H9 (cell line): ENCODE measurements around the gene TPD52L2. TPM values are rescaled to one million over a fixed set of nuclear protein-coding genes. Genes with fewer than 3 reads are reported as not detected.

ENCODE experiments used
- DNase-seq: peaks from one replicate; pipeline ENCODE4 v3.0.0-alpha.2; 2017
- H2AFZ ChIP-seq: one replicate; pipeline ENCODE4 v1.6.1; 2013; ENCODE audit warnings: mild to moderate bottlenecking, low read length, control low read depth, moderate library complexity
- H2AK5ac ChIP-seq: 2 replicates; pipeline ENCODE4 v1.6.1; 2013; ENCODE audit warnings: low read length, control low read depth, mixed read lengths; ENCODE audit not compliant: insufficient read length
- H2BK120ac ChIP-seq: one replicate; pipeline ENCODE4 v1.6.1; 2013; ENCODE audit warnings: low read depth, mild to moderate bottlenecking, low read length, control low read depth, inconsistent platforms; ENCODE audit not compliant: poor library complexity, severe bottlenecking
- H2BK12ac ChIP-seq: 2 replicates; pipeline ENCODE4 v1.6.1; 2013; ENCODE audit warnings: low read length, control low read depth, mixed read lengths, low read depth; ENCODE audit not compliant: insufficient read length
- H2BK15ac ChIP-seq: 2 replicates; pipeline ENCODE4 v1.6.1; 2013; ENCODE audit warnings: low read depth, low read length, control low read depth
- H2BK20ac ChIP-seq: one replicate; pipeline ENCODE4 v1.6.1; 2013; ENCODE audit warnings: low read depth, mild to moderate bottlenecking, low read length, control low read depth, inconsistent platforms; ENCODE audit not compliant: poor library complexity, severe bottlenecking
- H2BK5ac ChIP-seq: 2 replicates; pipeline ENCODE4 v1.6.1; 2013; ENCODE audit warnings: low read length, control low read depth, mixed read lengths; ENCODE audit not compliant: insufficient read length
- H3K14ac ChIP-seq: 2 replicates; pipeline ENCODE4 v1.6.1; 2013; ENCODE audit warnings: low read length, control low read depth; ENCODE audit not compliant: insufficient read depth
- H3K18ac ChIP-seq: 2 replicates; pipeline ENCODE4 v1.6.1; 2013; ENCODE audit warnings: low read depth, mild to moderate bottlenecking, mixed read lengths, low read length, control low read depth; ENCODE audit not compliant: insufficient read length
- H3K23ac ChIP-seq: 2 replicates; pipeline ENCODE4 v1.6.1; 2013; ENCODE audit warnings: low read length, control low read depth, mixed read lengths, low read depth; ENCODE audit not compliant: insufficient read length
- H3K23me2 ChIP-seq: 2 replicates; pipeline ENCODE4 v1.6.1; 2013; ENCODE audit warnings: low read depth, mild to moderate bottlenecking, mixed read lengths, low read length, control low read depth; ENCODE audit not compliant: insufficient read length, poor library complexity, severe bottlenecking
- H3K27ac ChIP-seq: 2 replicates; pipeline ENCODE4 v1.5.1; 2013; ENCODE audit warnings: low read length, control low read depth, mixed read lengths, low read depth; ENCODE audit not compliant: insufficient read length
- H3K27me3 ChIP-seq: 2 replicates; pipeline ENCODE4 v1.6.1; 2013; ENCODE audit warnings: low read length, control low read depth, inconsistent platforms; ENCODE audit not compliant: insufficient read depth
- H3K4ac ChIP-seq: 2 replicates; pipeline ENCODE4 v1.6.1; 2013; ENCODE audit warnings: low read depth, mild to moderate bottlenecking, control low read depth, inconsistent platforms, low read length, moderate library complexity
- H3K4me1 ChIP-seq: 2 replicates; pipeline ENCODE4 v1.6.1; 2013; ENCODE audit warnings: low read length, control low read depth, inconsistent platforms; ENCODE audit not compliant: insufficient read depth
- H3K4me2 ChIP-seq: 2 replicates; pipeline ENCODE4 v1.6.1; 2013; ENCODE audit warnings: low read length, control low read depth, mixed read lengths; ENCODE audit not compliant: insufficient read length, insufficient read depth
- H3K56ac ChIP-seq: 2 replicates; pipeline ENCODE4 v1.6.1; 2013; ENCODE audit warnings: low read depth, mild to moderate bottlenecking, mixed read lengths, low read length, control low read depth; ENCODE audit not compliant: insufficient read length
- H3K79me1 ChIP-seq: 2 replicates; pipeline ENCODE4 v1.6.1; 2013; ENCODE audit warnings: low read depth, mild to moderate bottlenecking, moderate library complexity, low read length, control low read depth, inconsistent platforms; ENCODE audit not compliant: insufficient read depth, poor library complexity, severe bottlenecking
- H3K79me2 ChIP-seq: 2 replicates; pipeline ENCODE4 v1.6.1; 2013; ENCODE audit warnings: low read length, control low read depth, inconsistent platforms; ENCODE audit not compliant: insufficient read depth
- H3K9ac ChIP-seq: 2 replicates; pipeline ENCODE4 v1.6.1; 2013; ENCODE audit warnings: low read length, control low read depth, mixed read lengths; ENCODE audit not compliant: insufficient read length; ENCODE audit errors: extremely low read depth
- H3K9me3 ChIP-seq: one replicate; pipeline ENCODE4 v1.6.1; 2013; ENCODE audit warnings: low read depth, low read length, inconsistent platforms; ENCODE audit not compliant: control insufficient read depth
- H3T11ph ChIP-seq: one replicate; pipeline ENCODE4 v1.6.1; 2013; ENCODE audit warnings: mild to moderate bottlenecking, low read length, control low read depth, inconsistent platforms
- H4K20me1 ChIP-seq: one replicate; pipeline ENCODE4 v1.6.1; 2013; ENCODE audit not compliant: control insufficient read depth, insufficient read length, insufficient read depth
- H4K5ac ChIP-seq: 2 replicates; pipeline ENCODE4 v1.6.1; 2013; ENCODE audit warnings: low read depth, mild to moderate bottlenecking, mixed read lengths, low read length, control low read depth; ENCODE audit not compliant: insufficient read length
- H4K8ac ChIP-seq: replicated peaks from 2 replicates; pipeline ENCODE4 v1.6.1; 2013; ENCODE audit warnings: low read length, control low read depth, mixed read lengths, low read depth; ENCODE audit not compliant: insufficient read length
- H4K91ac ChIP-seq: 2 replicates; pipeline ENCODE4 v1.6.1; 2013; ENCODE audit warnings: low read depth, mild to moderate bottlenecking, moderate library complexity, mixed read lengths, low read length, control low read depth; ENCODE audit not compliant: insufficient read length
- H3K27ac Mint-ChIP-seq, 3 experiments: 2 replicates in 2 of 3; 3 replicates in 1 of 3; pipeline ENCODE4 v1.8.0; 2020 to 2021; ENCODE audit warnings: mixed read lengths in 3 of 3, mild to moderate bottlenecking in 1 of 3, moderate library complexity in 1 of 3
- H3K27me3 Mint-ChIP-seq: 2 replicates; pipeline ENCODE4 v1.8.0; 2021; ENCODE audit warnings: low read depth, mild to moderate bottlenecking, moderate library complexity, mixed read lengths
- H3K36me3 Mint-ChIP-seq, 3 experiments: 2 replicates in 2 of 3; 3 replicates in 1 of 3; pipeline ENCODE4 v1.8.0; 2020 to 2021; ENCODE audit warnings: low read depth in 3 of 3, mixed read lengths in 3 of 3; ENCODE audit not compliant: insufficient read depth in 1 of 3
- H3K4me1 Mint-ChIP-seq, 2 experiments: 2 replicates each; pipeline ENCODE4 v1.8.0; 2020; ENCODE audit warnings: mixed read lengths in 2 of 2
- H3K4me3 Mint-ChIP-seq, 2 experiments: 2 replicates in 1 of 2; 3 replicates in 1 of 2; pipeline ENCODE4 v1.8.0; 2020 to 2021; ENCODE audit warnings: mild to moderate bottlenecking in 2 of 2, mixed read lengths in 2 of 2, moderate library complexity in 1 of 2
- H3K9me3 Mint-ChIP-seq, 2 experiments: 2 replicates in 1 of 2; 3 replicates in 1 of 2; pipeline ENCODE4 v1.8.0; 2020; ENCODE audit warnings: mild to moderate bottlenecking in 2 of 2, mixed read lengths in 2 of 2, moderate library complexity in 1 of 2
- CTCF ChIP-seq: fragments of 200-600 bp; sonication (generic); conservative IDR thresholded peaks from 3 replicates; pipeline ENCODE4 v1.8.0; 2021; ENCODE audit warnings: antibody characterized with exemption, mild to moderate bottlenecking
- WGBS: extraction: QIAGEN DNeasy Blood & Tissue Kit; methylation state at CpG from one replicate; pipeline ENCODE4 v1.1.7; 2013; ENCODE audit warnings: missing lambda C conversion rate, low lambda C conversion rate, mixed read lengths; ENCODE audit not compliant: insufficient read length; ENCODE audit errors: extremely low coverage; 5-methylcytosine and 5-hydroxymethylcytosine counted together
- total RNA-seq: library from RNA; stranded (reverse); gene quantifications from 2 replicates; pipeline ENCODE4 v1.2.1, GENCODE V29; 2021

The TPD52L2 gene
- total RNA-seq, 1 experiment from 2014 or later = 94.1 TPM

DNA sequence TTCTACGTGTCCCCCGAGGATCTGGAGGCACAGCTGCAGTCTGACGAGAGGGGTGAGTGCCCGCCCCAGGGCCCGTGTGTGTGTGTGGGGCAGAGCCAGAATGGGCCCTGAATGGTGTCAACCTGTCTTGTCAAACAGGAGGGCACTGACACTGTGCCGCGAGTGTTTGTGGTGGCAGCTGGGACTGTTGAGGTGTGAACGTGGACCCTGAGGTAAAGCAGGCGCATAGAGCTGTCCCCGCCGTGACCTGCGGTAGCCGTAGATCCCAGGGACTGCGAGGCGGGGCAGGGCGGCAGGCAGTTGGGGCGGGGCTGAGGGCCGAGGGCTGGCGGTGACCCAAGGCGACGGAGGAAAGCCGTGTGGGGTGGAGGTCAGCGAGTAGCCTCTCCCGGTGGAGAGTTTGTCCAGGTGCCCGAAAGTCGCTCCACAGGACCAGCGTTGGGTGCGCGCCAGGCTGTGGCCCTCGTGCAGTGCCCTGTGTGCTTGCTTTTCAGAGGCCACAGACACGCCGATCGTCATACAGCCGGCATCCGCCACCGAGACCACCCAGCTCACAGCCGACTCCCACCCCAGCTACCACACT lies 66.0 kb downstream of the TPD52L2 start:
- H3K4me1 Mint-ChIP-seq = no peaks in the 10 kb centered on the region
- H2BK15ac ChIP-seq = no peak overlapping the region
- H3K23me2 ChIP-seq = no peaks in the 10 kb centered on the region
- no peak overlapping the region for H3T11ph ChIP-seq
- H3K56ac ChIP-seq = no peak overlapping the region
- H3K27ac Mint-ChIP-seq = no peak overlapping the region
- no peak overlapping the region for H3K14ac ChIP-seq
- no peak overlapping the region for H2BK120ac ChIP-seq
- H2BK12ac ChIP-seq = no peak overlapping the region
- H3K23ac ChIP-seq = no peak overlapping the region
- no peak for DNase-seq
- H2AFZ ChIP-seq = no peak overlapping the region
- no peak overlapping the region for H3K4ac ChIP-seq
- H3K79me2 ChIP-seq = 0 out of 2 replicates have a peak, but pooled peaks cover 4% of the 10 kb centered on the region
- no peak overlapping the region for H3K4me2 ChIP-seq
- H2BK5ac ChIP-seq = no peak overlapping the region
- no peaks in the 10 kb centered on the region for H3K9me3 Mint-ChIP-seq
- H3K27ac ChIP-seq = no peak overlapping the region
- peaks cover 35 to 69% (median 68%) of the 10 kb centered on the region in 3 experiments for H3K36me3 Mint-ChIP-seq
- H2BK20ac ChIP-seq = no peak overlapping the region
- no peaks in the 10 kb centered on the region for H4K20me1 ChIP-seq
- H3K27me3 Mint-ChIP-seq = no peaks in the 10 kb centered on the region
- WGBS = no CpG with 5 or more reads among the region's 37 CpGs
- H3K4me1 ChIP-seq = no peaks in the 10 kb centered on the region
- H3K18ac ChIP-seq = no peak overlapping the region
- no peak overlapping the region for H2AK5ac ChIP-seq
- H4K91ac ChIP-seq = no peak overlapping the region
- H3K27me3 ChIP-seq = no peaks in the 10 kb centered on the region
- TF ChIP-seq CTCF = no peak
- peak overlapping the region in 1 of 2 experiments; percentile 42; a peak in 2 of 5 replicates for H3K4me3 Mint-ChIP-seq
- H3K79me1 ChIP-seq = no peaks in the 10 kb centered on the region
- H4K5ac ChIP-seq = no peak overlapping the region
- no peak overlapping the region for H4K8ac ChIP-seq
- no peak overlapping the region for H3K9ac ChIP-seq
- H3K9me3 ChIP-seq = no peaks in the 10 kb centered on the region
